ENCODE measurements around the gene VPS35L.
"Not testable (repeated sequence)": the region's sequence is repeated elsewhere in the genome, so short reads cannot be mapped to it uniquely, and the experiment has no call there.

VPS35L gene

DNA sequence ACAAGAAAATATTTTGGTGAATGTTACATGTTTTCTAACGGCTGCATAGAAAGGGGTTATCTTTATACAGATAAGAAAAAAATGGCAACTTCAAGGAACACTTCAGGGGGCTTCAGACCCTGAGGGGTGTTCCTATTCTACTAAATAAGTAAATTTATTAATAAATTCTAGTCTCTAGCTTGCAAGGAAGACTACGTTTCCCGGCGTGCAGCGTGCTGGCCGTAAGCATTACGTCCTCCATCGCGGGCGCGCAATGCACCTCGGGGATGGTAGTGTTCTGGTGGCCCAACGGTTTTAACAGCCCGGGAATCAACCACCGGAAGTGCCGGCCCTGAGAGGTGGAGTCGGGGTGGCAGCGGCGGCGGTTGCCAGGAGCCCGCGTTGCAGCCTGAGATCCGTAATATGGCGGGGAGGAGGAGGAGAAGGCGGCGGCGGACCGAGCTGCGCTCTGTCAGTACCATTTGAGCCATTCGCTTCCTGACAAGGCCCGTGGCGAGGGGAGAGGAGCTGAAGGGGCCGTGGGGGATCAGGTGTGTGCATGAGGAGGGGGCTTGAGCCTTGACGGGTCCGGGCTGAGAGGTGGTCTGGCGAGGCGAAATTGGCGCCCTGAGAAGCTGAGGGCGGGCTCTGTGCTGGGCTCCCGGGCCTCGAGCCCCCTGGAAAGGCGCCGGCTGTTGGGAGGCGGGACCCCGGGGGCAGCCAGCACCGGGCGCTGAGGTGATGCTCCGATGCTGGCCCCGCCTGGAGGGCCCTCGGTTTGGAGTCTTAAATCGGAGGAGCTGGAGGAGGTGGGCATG lies 31.7 kb upstream of the VPS35L start, which contains the start of gene CCP110:
Gene CCP110 (plus strand): TSS at position 384 of the 797 bp plus-strand sequence. CDS start 3,940 bp downstream, outside the sequence.
- peak; percentile 87 for ATAC-seq

DNA sequence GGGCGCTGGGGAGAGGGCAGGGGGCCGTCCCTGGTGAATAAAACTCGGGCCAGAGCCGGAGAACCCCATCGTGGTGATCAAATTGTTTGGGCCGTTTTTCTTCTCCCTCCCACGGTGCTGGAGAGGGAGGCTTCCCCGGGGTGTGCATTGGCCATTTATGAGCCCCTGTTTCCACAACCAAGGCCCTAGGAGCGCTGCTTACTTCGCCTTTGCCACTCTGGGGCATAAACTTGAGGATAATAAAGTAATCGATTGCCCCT lies 31.2 kb upstream of the VPS35L start:
- H3K4me1 Mint-ChIP-seq: peaks cover 44% of the 10 kb centered on the region
- no peak for ATAC-seq

More for the DNA sequence above, 31.7 kb upstream of the VPS35L start, which contains the start of gene CCP110:
- H3K36me3 Mint-ChIP-seq (ENCODE audit: low read depth): peaks cover 10% of the 10 kb centered on the region
- no peaks in the 10 kb centered on the region for H3K27me3 Mint-ChIP-seq
- peaks cover 46% of the 10 kb centered on the region for H3K4me1 Mint-ChIP-seq
- H3K27ac Mint-ChIP-seq: peak within 1 kb of the TSS; percentile 86
- H3K9me3 Mint-ChIP-seq: no peaks in the 10 kb centered on the region
- peak within 1 kb of the TSS; percentile 92 for H3K4me3 Mint-ChIP-seq
- peak; percentile 92 for DNase-seq

DNA sequence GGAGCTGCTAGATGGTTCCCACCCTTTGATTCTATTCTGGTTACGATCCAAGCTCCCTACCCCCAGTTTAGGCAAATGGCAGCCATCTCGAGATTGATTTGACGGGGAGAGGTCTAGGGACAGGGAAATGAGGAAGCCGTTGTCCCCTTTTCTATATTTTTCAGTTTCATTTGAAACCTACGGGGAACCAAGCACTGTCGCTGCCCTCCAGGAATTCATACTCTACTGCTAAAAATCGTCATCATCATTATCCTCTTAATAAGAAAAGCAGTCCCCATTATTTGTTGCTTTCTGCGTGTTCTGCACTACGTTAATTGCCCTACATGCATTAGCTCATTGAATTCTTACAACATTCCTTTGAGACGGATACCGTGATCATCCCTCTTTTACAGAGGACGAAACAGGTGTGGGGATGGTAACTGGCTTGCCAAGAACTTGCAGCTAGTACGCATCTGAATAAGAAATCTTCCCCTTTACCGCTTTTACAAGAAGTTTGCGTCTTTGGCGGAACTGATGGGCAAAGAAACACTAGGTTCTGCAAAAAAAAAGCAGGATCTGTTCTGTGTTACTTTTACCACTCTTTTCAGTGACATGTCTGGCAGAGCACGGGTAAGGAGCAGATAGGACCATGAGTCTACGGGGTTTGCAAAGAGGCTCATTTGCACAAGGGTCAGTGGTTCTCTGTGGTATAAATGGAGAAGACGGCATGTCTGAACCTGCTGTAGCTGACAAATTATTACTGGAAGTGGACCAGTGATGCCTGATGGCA lies 30.7 kb upstream of the VPS35L start:
- Mint-ChIP-seq H3K4me1 (peaks cover 44% of the 10 kb centered on the region), H3K27me3 (no peaks in the 10 kb centered on the region), H3K4me3 (peak overlapping the region; percentile 92), H3K9me3 (no peaks in the 10 kb centered on the region), H3K36me3 (ENCODE audit: low read depth) (peaks cover 16% of the 10 kb centered on the region), H3K27ac (peak overlapping the region; percentile 56)
- ATAC-seq (no peak), DNase-seq (no peak)

More for the DNA sequence above, 31.2 kb upstream of the VPS35L start:
- Mint-ChIP-seq H3K27me3 (no peaks in the 10 kb centered on the region), H3K9me3 (no peaks in the 10 kb centered on the region), H3K27ac (peak overlapping the region; percentile 56), H3K36me3 (ENCODE audit: low read depth) (peaks cover 14% of the 10 kb centered on the region), H3K4me3 (peak overlapping the region; percentile 92)
- no peak for DNase-seq

DNA sequence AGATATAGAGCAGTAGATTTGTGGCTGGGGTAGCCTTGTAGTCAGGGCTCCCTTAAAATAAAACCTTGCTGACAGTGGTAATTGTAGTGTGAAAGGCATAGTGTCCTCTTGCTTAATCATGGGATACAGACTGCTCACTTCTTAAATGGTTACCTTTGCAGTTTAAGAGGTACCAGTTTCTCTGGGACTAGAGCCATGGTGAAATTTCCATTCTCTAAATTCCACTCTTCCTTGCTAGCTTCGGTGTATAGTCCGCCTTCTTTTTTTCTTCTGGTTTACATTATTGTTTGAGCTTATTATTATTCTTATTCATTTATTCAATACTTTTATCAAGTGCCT lies 30.1 kb upstream of the VPS35L start:
- peak overlapping the region; percentile 56 for H3K27ac Mint-ChIP-seq
- no peaks in the 10 kb centered on the region for H3K9me3 Mint-ChIP-seq
- H3K27me3 Mint-ChIP-seq: no peaks in the 10 kb centered on the region
- DNase-seq (no peak), ATAC-seq (no peak)
- peaks cover 41% of the 10 kb centered on the region for H3K4me1 Mint-ChIP-seq
- H3K36me3 Mint-ChIP-seq (ENCODE audit: low read depth): peaks cover 18% of the 10 kb centered on the region
- peak overlapping the region; percentile 92 for H3K4me3 Mint-ChIP-seq

DNA sequence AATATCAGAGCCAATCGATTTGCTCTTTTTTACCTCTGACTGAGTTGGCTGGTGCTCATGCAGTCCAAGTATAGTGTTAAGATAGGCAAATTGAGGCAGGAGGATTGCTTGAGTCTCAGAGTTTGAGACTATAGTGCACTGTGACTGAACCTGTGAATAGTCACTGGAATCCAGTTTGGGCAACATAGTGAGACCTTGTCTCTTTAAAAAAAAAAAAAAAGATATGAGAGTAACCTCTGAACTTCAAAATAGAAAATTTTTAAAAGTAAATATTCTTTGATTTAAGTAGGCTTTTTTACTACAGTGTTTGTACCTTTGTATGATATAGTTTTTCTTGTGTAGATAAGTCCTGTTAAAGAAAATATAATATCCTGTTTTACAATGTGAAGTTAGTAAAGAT lies 28.3 kb upstream of the VPS35L start:
- ATAC-seq (no peak), DNase-seq (no peak)
- Mint-ChIP-seq H3K4me3 (no peak overlapping the region), H3K27me3 (no peaks in the 10 kb centered on the region), H3K36me3 (ENCODE audit: low read depth) (peaks cover 25% of the 10 kb centered on the region), H3K4me1 (peaks cover 29% of the 10 kb centered on the region), H3K27ac (no peak overlapping the region), H3K9me3 (no peaks in the 10 kb centered on the region)

DNA sequence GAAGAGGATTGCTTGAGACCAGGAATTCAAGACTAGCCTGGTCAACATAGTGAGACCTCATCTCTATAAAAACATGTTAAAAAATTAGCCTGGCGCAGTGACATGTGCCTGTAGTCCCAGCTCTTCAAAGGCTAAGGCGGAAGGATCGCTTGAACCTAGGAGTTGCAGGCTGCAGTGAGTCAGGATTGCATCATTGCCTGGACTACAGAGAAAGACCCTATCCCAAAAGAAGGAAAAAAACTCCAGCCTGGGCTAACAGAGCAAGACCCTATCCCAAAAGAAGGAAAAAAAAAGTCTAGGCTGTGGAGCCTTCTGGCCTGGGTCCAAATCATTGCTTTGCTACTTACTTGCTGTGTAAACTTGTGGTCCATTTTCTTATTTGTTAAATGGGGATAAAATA lies 26.8 kb upstream of the VPS35L start:
- ATAC-seq (no peak), DNase-seq (no peak)
- Mint-ChIP-seq H3K9me3 (no peaks in the 10 kb centered on the region), H3K4me1 (peaks cover 18% of the 10 kb centered on the region), H3K27me3 (no peaks in the 10 kb centered on the region), H3K36me3 (ENCODE audit: low read depth) (peaks cover 33% of the 10 kb centered on the region), H3K27ac (no peak overlapping the region), H3K4me3 (no peak overlapping the region)

- no peak for ATAC-seq
- H3K4me3 Mint-ChIP-seq: no peak overlapping the region
- H3K4me1 Mint-ChIP-seq: no peaks in the 10 kb centered on the region
- DNase-seq: no peak
- H3K27ac Mint-ChIP-seq: no peak overlapping the region
- H3K9me3 Mint-ChIP-seq: no peaks in the 10 kb centered on the region
- H3K27me3 Mint-ChIP-seq: no peaks in the 10 kb centered on the region
- H3K36me3 Mint-ChIP-seq (ENCODE audit: low read depth): peaks cover 54% of the 10 kb centered on the region
These were observed 22.9 kb upstream of the VPS35L start for GRCh38 chr16:19532601-19533000.

- no peak overlapping the region for H3K4me3 Mint-ChIP-seq
- peaks cover 53% of the 10 kb centered on the region for H3K36me3 Mint-ChIP-seq (ENCODE audit: low read depth)
- H3K4me1 Mint-ChIP-seq: no peaks in the 10 kb centered on the region
- no peaks in the 10 kb centered on the region for H3K27me3 Mint-ChIP-seq
- DNase-seq (no peak), ATAC-seq (no peak)
- no peaks in the 10 kb centered on the region for H3K9me3 Mint-ChIP-seq
- H3K27ac Mint-ChIP-seq: no peak overlapping the region
These were observed 15.1 kb upstream of the VPS35L start for GRCh38 chr16:19540241-19540970.

DNA sequence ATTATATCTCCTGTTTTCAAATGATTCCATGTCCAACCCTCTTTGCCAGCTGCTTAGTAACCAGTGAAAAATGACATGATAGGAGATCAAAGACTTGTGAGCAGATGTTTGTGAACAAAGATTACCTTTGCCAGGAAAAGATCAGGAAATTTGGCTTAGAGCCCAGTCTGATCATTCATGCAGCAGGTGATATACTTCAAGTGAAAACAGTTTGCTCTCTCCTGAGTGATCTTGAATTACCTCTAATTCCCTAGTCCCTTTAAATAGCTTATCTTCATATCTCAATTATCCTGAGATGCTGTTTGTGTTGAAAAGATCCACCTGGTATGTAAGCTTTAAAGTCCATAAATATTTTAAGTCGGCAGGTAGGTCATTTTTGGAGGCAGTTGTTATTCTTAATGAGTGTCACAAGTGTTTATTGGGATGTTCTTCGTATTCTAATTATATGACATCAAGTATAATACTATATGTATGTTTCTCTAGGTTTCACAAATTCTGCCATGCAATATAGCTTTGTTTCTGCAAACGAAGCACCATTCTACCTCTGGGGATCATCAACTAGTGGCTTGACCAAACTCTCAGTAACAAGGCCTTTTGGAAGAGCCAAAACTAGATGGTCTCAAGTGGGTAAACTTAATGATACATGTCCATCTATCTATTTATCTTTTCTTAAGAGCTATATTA lies 13.2 kb upstream of the VPS35L start:
- ATAC-seq: no peak
- no peaks in the 10 kb centered on the region for H3K27me3 Mint-ChIP-seq
- no peak overlapping the region for H3K4me3 Mint-ChIP-seq
- no peak overlapping the region for H3K27ac Mint-ChIP-seq
- peaks cover 40% of the 10 kb centered on the region for H3K36me3 Mint-ChIP-seq (ENCODE audit: low read depth)
- H3K9me3 Mint-ChIP-seq: no peaks in the 10 kb centered on the region
- H3K4me1 Mint-ChIP-seq: no peaks in the 10 kb centered on the region
- DNase-seq: no peak

DNA sequence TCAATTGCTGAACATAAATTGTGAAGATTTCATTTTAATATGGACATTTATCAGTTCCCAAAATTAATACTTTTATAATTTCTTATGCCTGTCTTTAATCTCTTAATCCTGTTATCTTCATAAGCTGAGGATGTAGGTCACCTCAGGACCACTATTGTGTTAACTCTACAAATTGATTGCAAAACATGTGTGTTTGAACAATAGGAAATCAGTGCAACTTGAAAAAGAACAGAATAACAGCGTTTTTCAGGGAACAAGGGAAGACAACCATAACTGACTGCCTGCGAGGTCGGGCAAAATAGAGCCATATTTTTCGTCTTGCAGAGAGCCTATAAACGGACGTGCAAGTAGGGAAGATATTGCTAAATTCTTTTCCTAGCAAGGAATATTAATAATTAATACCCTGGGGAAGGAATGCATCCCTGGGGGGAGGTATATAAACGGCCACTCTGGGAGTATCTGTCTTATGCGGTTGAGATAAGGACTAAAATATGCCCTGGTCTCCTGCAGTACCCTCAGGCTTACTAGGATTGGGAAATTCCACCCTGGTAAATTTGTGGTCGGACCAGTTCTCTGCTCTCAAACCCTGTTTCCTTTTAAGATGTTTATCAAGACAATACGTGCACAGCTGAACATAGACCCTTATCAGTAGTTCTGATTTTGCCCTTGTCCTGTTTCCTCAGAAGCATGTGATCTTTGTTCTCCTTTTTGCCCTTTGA lies 12.1 kb upstream of the VPS35L start:
- not testable (repeated sequence) for DNase-seq, H3K4me1 Mint-ChIP-seq, H3K27me3 Mint-ChIP-seq, ATAC-seq, H3K9me3 Mint-ChIP-seq, H3K4me3 Mint-ChIP-seq, H3K27ac Mint-ChIP-seq
- H3K36me3 Mint-ChIP-seq (ENCODE audit: low read depth): peaks cover 44% of the 10 kb centered on the region

DNA sequence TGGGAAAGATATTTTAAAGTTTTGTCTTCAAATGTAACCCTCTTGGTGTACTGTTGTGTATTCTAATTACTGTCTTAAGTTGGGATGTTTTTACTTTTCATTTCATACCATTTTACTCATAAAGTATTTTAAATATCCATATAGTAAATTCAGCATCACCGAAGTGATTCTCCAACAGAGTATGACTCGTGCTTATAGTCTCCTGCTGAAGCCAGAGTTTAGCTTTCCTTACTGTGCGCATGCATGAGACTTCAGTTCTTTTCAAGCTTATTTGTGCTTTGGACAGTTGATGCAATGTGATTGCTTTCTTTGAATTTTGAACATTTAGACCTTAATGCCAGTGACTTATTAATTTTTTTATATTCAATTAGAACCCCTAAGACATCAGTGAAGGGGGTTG lies 7.4 kb upstream of the VPS35L start:
- no peak for ATAC-seq
- Mint-ChIP-seq H3K4me3 (no peak overlapping the region), H3K4me1 (no peaks in the 10 kb centered on the region), H3K36me3 (ENCODE audit: low read depth) (peaks cover 36% of the 10 kb centered on the region), H3K27me3 (no peaks in the 10 kb centered on the region), H3K9me3 (no peaks in the 10 kb centered on the region), H3K27ac (no peak overlapping the region)
- no peak for DNase-seq

GRCh38 chr16:19549673-19550072 lies 5.8 kb upstream of the VPS35L start:
- Mint-ChIP-seq H3K9me3 (no peaks in the 10 kb centered on the region), H3K27me3 (no peaks in the 10 kb centered on the region), H3K36me3 (ENCODE audit: low read depth) (peaks cover 23% of the 10 kb centered on the region), H3K4me3 (no peak overlapping the region), H3K4me1 (peaks cover 10% of the 10 kb centered on the region), H3K27ac (no peak overlapping the region)
- DNase-seq: no peak
- no peak for ATAC-seq

DNA sequence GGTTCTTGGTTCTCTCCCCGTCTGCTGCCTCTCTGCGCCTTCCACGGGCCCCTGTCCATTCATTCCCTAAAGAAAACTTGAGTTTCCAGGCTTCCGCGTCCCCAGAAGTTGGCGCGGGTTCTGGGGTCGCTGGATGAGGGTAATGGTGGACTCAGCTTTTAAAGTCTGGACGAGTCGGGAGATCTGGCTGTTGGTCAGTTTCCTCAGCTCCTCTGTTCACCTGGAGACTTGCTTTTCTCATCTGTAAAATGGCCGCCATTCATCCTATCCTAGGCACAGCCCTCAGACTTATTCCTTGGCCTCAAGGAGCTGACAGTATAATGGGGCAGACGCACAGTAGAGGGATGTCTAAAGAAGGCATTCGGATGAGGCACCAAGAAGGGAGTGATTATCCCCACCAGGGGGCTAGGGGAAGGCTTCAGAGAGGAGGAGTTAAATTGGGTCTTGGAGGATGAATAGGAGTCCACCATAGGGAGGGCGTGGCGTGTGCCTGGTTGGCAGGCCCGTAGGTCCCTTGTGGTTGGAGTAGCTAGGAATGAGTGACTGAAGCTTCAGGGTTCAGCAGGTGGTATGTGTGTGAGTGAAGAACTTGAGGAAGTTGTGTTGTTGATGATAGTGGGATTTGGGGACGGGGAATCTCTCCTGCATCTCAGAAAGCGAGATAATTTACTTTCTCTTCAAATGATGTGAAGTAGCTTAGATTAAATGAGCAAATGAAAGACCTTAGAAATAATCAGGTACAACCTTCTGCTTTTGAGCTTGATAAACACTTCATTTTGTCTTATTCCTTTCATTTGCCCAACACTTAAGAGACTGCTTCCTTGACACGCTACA lies 652 bp downstream of the VPS35L start:
- Mint-ChIP-seq H3K27me3 (no peaks in the 10 kb centered on the region), H3K27ac (peak overlapping the region; percentile 87), H3K4me3 (peak overlapping the region; percentile 84), H3K36me3 (ENCODE audit: low read depth) (peaks cover 7% of the 10 kb centered on the region), H3K4me1 (peaks cover 26% of the 10 kb centered on the region), H3K9me3 (no peaks in the 10 kb centered on the region)
- peak; percentile 9 for ATAC-seq
- peak; percentile 26 for DNase-seq

All from activated naive CD8-positive, alpha-beta T cell treated with anti-CD3 and anti-CD28 coated beads, Interleukin-2, amount 50 U/mL, for 24 hours (primary cell).